Activated CD4-positive, alpha-beta T cell treated with anti-CD3 and anti-CD28 coated beads, Interleukin-10, Interleukin-2, amounts not matched to agents 100 ng/mL and 50 ng/mL, durations not matched to agents 16 hours and 8 hours (primary cell): ENCODE data around the gene IFT20.

ENCODE experiments used
- DNase-seq: peaks from one replicate; pipeline ENCODE4 v3.0.0-alpha.2; 2020

Gene IFT20

DNA sequence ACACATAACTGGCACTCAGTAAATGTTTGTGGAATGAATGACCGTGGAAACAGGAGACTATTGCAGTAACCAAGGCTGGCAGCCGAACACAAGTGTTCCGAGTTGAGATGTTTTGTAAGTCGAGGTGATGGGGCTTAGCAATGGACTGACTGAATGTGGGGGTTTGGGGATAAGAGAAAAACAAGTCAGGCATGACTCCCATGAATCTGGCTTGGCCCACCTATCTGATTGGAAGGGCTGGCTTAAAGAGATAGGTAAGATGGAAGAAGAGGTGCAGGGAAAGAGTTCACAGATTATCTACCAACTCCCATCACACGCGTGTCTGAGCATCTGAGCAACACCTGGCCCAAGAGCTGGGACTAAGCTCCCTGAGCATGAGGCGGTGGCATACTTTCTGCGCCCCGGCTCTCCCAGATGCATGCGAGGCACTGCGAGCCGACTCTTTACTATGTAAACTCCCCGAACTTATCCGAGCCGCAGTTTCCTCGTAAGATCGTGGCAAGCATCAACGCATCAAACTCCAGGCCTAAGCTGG lies 539 bp downstream of the IFT20 start:
- no peak for DNase-seq

GRCh38 chr17:28334171-28334570 lies 1.1 kb downstream of the IFT20 start:
- no peak for DNase-seq

- no peak for DNase-seq
Measured at GRCh38 chr17:28333083-28333746, 2.1 kb downstream of the IFT20 start.

- no peak for DNase-seq
Measured at GRCh38 chr17:28331891-28332420, 3.3 kb downstream of the IFT20 start.

DNA sequence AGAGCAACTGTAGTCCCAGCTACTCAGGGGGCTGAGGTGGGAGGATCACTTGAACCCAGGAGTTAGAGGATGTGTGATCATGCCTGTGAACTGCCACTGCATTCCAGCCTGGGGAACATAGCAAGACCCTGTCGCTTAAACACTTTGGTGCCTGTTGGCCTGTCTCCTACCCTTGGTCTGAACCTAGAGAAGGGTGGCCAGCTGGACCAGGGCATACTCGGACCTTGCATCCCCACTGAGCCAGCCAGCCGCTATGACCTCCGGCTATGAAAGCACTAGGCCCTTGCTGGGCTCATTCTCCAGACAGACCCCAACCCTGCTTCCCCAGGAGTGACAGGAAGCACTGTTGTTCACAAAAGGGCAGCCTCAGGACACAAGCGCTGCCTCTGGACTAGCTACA lies 4.6 kb downstream of the IFT20 start:
- no peak for DNase-seq

GRCh38 chr17:28328325-28328724 lies 6.9 kb downstream of the IFT20 start:
- no peak for DNase-seq

- no peak for DNase-seq
Measured at GRCh38 chr17:28327709-28328108, 7.6 kb downstream of the IFT20 start.

DNA sequence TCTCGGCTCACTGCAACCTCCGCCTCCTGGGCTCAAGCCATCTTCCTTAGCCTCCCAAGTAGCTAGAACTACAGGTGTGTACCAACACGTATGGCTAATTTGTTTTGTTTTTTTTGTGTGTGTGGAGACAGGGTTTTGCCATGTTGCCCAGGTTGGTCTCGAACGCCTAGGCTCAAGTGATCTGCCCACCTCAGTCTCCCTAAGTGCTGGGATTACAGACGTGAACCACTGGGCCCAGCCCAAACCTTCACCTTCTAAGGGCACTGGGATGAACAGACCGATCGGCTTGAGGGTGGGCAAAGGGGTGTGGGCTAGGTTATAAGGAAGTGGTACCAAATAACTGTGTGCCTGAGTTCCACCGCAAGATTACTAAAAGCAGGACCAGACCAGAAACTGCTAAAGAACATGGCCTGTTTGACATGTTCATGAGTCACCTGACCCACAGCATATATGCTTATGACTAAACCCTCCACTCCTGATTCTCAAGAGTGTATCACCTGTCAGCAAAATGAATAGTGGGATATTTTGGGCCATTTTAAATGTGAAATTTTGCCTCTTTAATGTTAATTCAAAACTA lies 8.2 kb downstream of the IFT20 start:
- DNase-seq = peak; percentile 89

DNA sequence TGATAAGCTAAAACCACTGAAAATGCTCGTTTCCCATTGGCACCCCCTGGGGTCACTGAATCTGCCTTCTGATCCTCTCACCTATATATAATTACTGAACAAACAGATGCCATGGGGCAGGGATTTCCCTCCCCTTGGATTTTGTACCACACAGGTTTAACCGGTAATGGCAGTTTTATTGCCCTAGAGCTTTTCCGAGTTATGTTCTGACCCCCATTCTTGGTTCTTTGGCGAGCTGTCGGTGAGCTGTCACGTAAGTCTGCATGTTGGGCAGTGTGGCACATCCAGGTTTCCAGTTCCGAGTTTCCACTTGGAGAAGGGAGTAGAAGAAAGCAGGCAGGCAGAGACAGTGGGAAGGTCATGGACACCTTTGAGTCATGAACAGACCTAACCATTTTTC lies 9.2 kb downstream of the IFT20 start:
- no peak for DNase-seq

- DNase-seq = no peak
Measured at GRCh38 chr17:28325211-28325610, 10.1 kb downstream of the IFT20 start.

DNA sequence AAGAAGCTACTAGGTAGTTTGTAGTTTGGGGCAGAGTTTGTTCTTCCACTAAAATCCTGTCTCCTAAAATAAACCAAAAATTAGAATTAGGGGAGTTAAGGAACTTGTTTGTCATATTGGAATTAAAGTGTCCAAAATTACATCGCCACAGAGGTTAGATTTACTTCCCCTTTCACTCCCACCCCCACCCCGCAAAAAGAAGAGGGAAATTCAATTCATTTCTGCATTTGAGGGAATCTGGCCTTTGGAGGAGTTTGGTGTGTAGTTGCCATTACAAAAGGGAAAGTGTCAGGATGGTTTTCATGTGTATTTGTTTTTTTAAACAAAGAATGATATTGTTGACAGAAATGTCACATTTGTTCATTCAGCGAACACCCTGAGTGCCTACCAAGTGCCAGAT lies 10.5 kb downstream of the IFT20 start:
- no peak for DNase-seq

DNA sequence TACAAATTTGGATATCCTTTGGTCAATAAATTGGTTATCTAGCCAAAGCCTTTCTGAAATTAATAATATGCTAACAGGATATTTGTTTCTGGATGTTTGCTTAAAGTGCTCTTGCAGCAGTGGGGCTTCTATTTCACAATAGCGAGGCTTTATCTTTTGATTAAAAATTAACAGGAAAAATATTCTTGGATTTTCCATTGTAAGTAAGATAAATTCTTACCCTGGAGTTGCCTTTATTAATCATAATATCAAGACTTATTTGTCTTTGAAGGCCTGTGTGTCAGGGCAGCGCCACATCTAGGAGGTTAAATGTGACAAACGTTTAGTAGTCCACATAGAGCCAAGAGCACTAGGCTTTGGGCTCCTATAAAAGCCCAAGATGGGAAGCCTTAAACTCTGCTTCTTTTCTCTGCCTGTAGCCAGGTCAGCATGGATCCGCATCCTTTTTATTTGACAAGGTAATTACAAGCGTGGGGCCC lies 11.0 kb downstream of the IFT20 start:
- DNase-seq = no peak

DNA sequence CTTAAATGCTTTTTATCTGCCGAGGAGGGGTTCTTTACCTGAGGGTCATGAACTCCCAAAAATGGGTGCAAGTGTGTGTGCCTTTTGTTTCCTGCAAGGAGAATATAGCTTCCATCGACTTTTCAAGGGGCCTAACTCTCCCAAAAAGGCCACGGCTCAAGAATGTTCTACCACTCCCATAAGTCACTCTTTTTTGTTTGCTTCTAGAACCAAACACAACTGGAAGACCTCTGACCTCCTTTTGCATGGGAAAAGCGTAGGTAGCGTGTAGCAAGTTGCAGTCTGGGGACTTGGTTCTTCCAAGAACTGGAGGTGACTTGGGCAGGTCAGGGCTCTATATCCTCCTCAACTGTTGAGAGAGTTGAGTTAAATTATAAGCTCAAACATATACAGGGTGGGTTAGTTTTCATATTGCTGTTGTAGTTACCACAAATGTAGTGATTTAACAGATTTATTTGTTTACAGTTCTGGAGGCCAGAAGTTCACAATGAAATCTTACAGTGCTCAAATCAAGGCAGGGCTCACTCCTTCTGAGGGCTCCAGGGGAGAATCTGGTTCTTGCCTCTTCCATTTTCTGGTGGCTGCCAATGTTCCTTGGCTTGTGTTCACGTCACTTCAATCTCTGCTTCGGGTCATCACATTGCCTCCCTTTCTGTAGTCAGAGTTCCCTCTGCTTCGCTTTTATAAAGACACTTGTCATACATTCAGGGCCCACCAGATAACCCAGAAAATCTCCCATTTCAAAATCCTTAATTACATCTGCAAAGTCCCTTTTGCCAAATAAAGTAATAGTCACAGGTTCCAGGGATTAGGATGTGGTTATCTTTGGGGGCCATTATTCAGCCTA lies 14.8 kb downstream of the IFT20 start:
- DNase-seq = no peak

DNA sequence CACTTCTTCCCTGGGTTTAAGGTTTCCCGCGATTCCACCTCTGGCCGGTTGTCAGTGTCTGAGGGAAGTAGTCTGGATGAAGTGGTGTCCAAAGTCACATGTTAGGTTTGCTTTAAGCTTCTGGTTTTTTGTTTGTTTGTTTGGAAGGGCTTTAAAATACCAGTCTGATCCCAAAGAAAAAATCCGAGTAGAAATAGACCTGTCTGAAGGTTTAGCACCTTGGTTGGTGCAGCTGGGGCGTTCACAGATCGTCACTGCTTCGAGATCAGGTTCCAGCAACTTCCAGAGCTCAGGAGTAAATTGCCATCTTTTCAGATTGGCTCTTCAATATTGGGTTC lies 15.7 kb downstream of the IFT20 start:
- DNase-seq = no peak

DNA sequence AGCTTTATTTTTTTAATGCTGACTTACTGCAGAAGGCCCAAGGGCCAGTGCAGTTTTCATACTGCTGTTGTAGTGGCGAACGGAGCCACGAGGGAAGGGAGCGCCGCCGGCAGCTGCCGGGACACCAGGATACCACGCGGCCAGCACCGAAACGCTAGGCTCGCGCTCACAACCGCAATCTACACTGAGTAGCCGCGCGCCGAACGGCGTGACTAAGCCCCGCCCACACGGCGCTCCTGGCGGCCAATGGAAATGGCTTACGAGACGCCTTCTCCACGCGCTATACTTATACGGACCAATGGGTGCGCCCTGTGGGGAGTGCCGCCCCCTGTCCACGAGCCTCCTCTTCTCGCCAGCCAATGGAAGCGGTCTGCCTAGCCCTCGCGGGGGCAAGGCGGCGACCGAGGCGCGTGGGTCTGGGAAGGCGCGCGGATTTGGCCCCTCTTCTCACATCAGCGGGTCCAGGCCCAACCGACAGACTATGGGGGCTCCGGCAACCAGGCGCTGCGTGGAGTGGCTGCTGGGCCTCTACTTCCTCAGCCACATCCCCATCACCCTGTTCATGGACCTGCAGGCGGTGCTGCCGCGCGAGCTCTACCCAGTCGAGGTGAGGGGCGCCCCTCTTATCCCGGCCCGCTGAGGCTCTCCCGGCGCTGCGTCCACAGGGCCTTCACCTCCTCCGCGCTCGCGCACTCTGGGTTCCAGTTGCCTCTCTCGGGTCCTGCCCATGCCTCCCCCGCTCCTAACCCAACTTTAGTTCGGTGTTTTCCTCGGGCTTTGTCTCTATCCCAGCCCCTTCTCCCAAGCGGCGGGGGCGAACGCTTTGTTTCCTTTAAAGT lies 16.3 kb downstream of the IFT20 start, which contains the start of gene TMEM97:
Gene TMEM97 (plus strand): TSS at position 442 of the 839 bp plus-strand sequence. CDS start 40 bp downstream, at position 482.
- DNase-seq = peak; percentile 98

- DNase-seq = no peak
Measured at GRCh38 chr17:28317966-28318758, 17.1 kb downstream of the IFT20 start.

GRCh38 chr17:28317099-28317965 lies 17.9 kb downstream of the IFT20 start:
- no peak for DNase-seq

DNA sequence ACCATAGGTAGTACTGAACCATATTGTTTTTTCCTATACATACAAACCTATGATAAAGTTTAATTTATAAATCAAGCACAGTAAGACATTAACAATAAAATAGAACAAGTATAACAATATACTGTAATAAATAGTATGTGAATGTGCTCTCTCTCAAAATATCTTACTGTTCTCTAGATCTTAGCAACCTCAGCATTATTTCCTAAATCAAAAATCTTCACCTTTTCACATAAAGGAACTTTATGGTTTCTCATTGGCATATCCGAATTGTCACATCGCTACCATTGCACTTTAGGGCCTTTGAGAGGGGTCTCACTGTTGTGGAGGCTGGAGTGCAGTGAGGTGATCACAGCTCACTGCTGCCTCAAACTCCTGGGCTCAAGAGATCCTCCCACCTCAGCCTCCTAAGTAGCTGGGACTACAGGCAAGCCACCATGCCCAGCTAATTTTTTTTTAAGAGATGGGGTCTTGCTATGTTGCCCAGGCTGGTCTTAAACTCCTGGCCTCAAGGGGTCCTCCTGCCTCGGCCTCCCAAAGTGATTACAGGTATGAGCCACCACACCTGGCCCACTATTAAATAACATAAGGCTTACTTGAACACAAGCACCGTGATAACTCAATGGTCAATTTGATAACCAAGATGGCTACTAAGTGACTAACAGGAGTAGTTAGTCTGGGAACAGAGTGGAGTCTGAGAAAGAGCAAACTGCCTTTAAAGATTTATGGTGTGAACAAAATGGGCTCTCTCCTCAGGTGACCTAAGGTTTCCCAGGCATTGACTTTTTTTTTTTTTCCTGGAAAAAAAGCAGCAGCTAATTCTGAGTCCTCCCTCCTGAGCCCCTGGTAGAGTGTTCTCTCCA lies 19.2 kb downstream of the IFT20 start:
- no peak for DNase-seq

DNA sequence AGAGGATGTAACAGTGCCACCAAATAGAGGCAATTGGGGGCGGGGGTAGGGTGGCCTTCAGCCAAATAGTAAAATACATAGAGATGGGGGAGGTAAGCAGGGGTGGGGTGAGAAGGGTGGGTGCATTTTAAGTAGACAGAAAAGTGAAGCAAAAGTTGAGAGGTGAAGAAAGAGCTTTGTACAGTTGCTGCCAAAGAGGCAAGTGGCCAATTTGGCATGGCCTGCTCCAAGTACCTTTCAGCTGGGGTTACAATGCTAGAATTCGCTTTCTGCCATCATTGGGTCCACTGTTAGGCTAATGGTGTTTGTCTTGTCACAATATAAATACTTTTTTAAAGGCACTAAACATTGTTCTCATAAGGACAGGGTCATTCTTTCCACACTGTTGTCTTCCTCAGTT lies 21.4 kb downstream of the IFT20 start:
- DNase-seq = no peak
